ENCODE measurements around the gene L1CAM. TPM values are rescaled to one million over a fixed set of nuclear protein-coding genes. Genes with fewer than 3 reads are reported as not detected.

The L1CAM gene
- total RNA-seq, 1 experiment from 2014 or later: 819 TPM

- ChIA-PET CTCF (interaction anchor here (0.9 kb wide), 1 partner anchor 18 kb away, joined by 9 read pairs; no protein-coding TSS in a partner anchor), POLR2A (interaction anchor here (0.6 to 1.6 kb wide), 2 partner anchors 8 to 19 kb away, joined by 3 to 5 read pairs; no protein-coding TSS in a partner anchor)
- H3K4me1 ChIP-seq (ENCODE audit: control insufficient read depth, insufficient read depth, low read length): peaks cover 50% of the 10 kb centered on the region
- H3K27me3 ChIP-seq (ENCODE audit: control insufficient read depth, insufficient read depth, low read length): no peaks in the 10 kb centered on the region
- peak overlapping the region; percentile 19 to 57 for H3K4me3 ChIP-seq (ENCODE audit: low read depth in 2 of 2, low read length in 2 of 2)
- peaks cover 7% of the 10 kb centered on the region for H3K36me3 ChIP-seq (ENCODE audit: control insufficient read depth, insufficient read depth, low read length)
- in situ Hi-C loops (cut with HindIII; ENCODE audit: low pct_unique_long_range_greater_than_20kb, low sequenced_read_pairs): no loop called here
- intact Hi-C loops (cut with micrococcal nuclease; ENCODE audit: unreplicated experiment): loop anchor here (10.0 kb wide), 1 partner anchor 164 kb away; the partner anchor contains the start of gene PLXNB3
- H3K9me3 ChIP-seq (ENCODE audit: control insufficient read depth, insufficient read depth, low read depth, low read length): no peaks in the 10 kb centered on the region
- no peak for DNase-seq (ENCODE audit: low read depth, low spot score)
- no peak for TF ChIP-seq REST (IDR thresholded peaks at IDR 0.05; ENCODE audit: insufficient read depth in 1 of 2, low read depth in 2 of 2, low read length in 1 of 2)
- no peak for TF ChIP-seq CTCF (IDR thresholded peaks at IDR 0.05)
- TF ChIP-seq SIN3A (IDR thresholded peaks at IDR 0.05; ENCODE audit: borderline replicate concordance, insufficient read depth, low read depth, low read length): no peak
- no peak for TF ChIP-seq POLR2AphosphoS5 (IDR thresholded peaks at IDR 0.05; ENCODE audit: low read depth, low read length)
- no peak for TF ChIP-seq TCF7L2 (IDR thresholded peaks at IDR 0.05; ENCODE audit: low read depth, low read length)
- no TSS peak for BruUV-seq (replicated peaks)
- no peak for ATAC-seq
- H3K27ac ChIP-seq (ENCODE audit: low read length): peak overlapping the region; percentile 79
Observed at GRCh38 chrX:153928846-153929245, 42.9 kb upstream of the L1CAM start.

GRCh38 chrX:153927922-153928760 is 42.2 kb upstream of the L1CAM start:
- CTCF ChIA-PET: interaction anchor here (0.6 to 0.9 kb wide), 2 partner anchors 19 to 292 kb away, joined by 5 to 9 read pairs; no protein-coding TSS in a partner anchor
- no TSS peak for BruUV-seq (replicated peaks)
- Histone ChIP-seq H3K4me3 (ENCODE audit: low read depth in 2 of 2, low read length in 2 of 2) (peak overlapping the region; percentile 79 to 95), H3K27ac (ENCODE audit: low read length) (peak overlapping the region; percentile 99), H3K9me3 (ENCODE audit: control insufficient read depth, insufficient read depth, low read depth, low read length) (no peaks in the 10 kb centered on the region), H3K36me3 (ENCODE audit: control insufficient read depth, insufficient read depth, low read length) (peaks cover 7% of the 10 kb centered on the region), H3K27me3 (ENCODE audit: control insufficient read depth, insufficient read depth, low read length) (no peaks in the 10 kb centered on the region), H3K4me1 (ENCODE audit: control insufficient read depth, insufficient read depth, low read length) (peaks cover 50% of the 10 kb centered on the region)
- ATAC-seq (peak; percentile 86), DNase-seq (ENCODE audit: low read depth, low spot score) (peak; percentile 91)
- POLR2A ChIA-PET: interaction anchor here (0.6 to 1.6 kb wide), 2 partner anchors 8 to 20 kb away, joined by 3 to 5 read pairs; no protein-coding TSS in a partner anchor
- no peak for TF ChIP-seq REST (IDR thresholded peaks at IDR 0.05; ENCODE audit: insufficient read depth in 1 of 2, low read depth in 2 of 2, low read length in 1 of 2)
- peak; percentile 93; the same call in 1 of the 2 replicates for TF ChIP-seq SIN3A (IDR thresholded peaks at IDR 0.05; ENCODE audit: borderline replicate concordance, insufficient read depth, low read depth, low read length)
- TF ChIP-seq POLR2AphosphoS5 (IDR thresholded peaks at IDR 0.05; ENCODE audit: low read depth, low read length): peak; percentile 93
- in situ Hi-C loops (cut with HindIII; ENCODE audit: low pct_unique_long_range_greater_than_20kb, low sequenced_read_pairs) (no loop called here), intact Hi-C loops (cut with micrococcal nuclease; ENCODE audit: unreplicated experiment) (loop anchor here (10.0 kb wide), 1 partner anchor 163 kb away; the partner anchor contains the start of gene PLXNB3)

All from Panc1 (cell line).